ENCODE data around the gene L1TD1. TPM values are rescaled to one million over a fixed set of nuclear protein-coding genes. Genes with fewer than 3 reads are reported as not detected.
A peak's percentile ranks its signal among the peaks of the same experiment; 100 is the strongest.

L1TD1 gene
- total and polyA plus RNA-seq, 2 of the 13 experiments (the other 11 are each of a cell fraction or from before 2014, with no cell fraction given): not detected

DNA sequence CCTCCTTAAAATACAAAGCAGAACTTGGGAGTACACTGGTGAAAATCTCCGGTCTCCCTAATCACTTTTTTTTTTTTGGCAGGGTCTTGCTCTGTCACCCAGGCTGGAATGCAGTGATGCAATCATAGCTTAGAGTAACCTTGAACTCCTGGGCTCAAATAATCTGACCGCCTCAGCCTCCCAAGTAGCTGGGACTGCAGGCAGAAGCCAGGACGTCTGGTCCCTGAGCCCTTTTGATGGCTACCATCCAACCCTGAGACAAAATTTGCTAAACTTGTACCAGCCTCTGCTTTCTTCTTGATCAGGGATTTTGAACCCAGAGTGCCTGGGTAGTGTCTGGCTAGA, 4.1 kb downstream of the L1TD1 start (continued):
- TF ChIP-seq RFXANK (CRISPR knock-in tag; IDR thresholded peaks at IDR 0.05): no peak
- TF ChIP-seq, protein P1, sequence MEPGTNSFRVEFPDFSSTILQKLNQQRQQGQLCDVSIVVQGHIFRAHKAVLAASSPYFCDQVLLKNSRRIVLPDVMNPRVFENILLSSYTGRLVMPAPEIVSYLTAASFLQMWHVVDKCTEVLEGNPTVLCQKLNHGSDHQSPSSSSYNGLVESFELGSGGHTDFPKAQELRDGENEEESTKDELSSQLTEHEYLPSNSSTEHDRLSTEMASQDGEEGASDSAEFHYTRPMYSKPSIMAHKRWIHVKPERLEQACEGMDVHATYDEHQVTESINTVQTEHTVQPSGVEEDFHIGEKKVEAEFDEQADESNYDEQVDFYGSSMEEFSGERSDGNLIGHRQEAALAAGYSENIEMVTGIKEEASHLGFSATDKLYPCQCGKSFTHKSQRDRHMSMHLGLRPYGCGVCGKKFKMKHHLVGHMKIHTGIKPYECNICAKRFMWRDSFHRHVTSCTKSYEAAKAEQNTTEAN (CRISPR knock-in tag; conservative IDR thresholded peaks at IDR 0.05): no peak
- no peak for TF ChIP-seq ZMYM3 (CRISPR knock-in tag; IDR thresholded peaks at IDR 0.05)
- TF ChIP-seq KMT2B (CRISPR knock-in tag; IDR thresholded peaks at IDR 0.05): 0 out of 2 replicates have a peak, but pooled peaks have one; percentile 24
- no peak for TF ChIP-seq RNF219 (CRISPR knock-in tag; IDR thresholded peaks at IDR 0.05)
- no peak for TF ChIP-seq BRD4 (CRISPR knock-in tag; IDR thresholded peaks at IDR 0.05)
- 0 out of 4 replicates have a peak, but pooled peaks of 1 of the 2 experiments have one; percentile 46 for TF ChIP-seq KLF16 (CRISPR knock-in tag; IDR thresholded peaks at IDR 0.05)
- TF ChIP-seq ZNF749 (CRISPR knock-in tag; IDR thresholded peaks at IDR 0.05; ENCODE audit: borderline replicate concordance): no peak
- no peak for TF ChIP-seq MLLT10 (CRISPR knock-in tag; IDR thresholded peaks at IDR 0.05)
- TF ChIP-seq, protein P2, sequence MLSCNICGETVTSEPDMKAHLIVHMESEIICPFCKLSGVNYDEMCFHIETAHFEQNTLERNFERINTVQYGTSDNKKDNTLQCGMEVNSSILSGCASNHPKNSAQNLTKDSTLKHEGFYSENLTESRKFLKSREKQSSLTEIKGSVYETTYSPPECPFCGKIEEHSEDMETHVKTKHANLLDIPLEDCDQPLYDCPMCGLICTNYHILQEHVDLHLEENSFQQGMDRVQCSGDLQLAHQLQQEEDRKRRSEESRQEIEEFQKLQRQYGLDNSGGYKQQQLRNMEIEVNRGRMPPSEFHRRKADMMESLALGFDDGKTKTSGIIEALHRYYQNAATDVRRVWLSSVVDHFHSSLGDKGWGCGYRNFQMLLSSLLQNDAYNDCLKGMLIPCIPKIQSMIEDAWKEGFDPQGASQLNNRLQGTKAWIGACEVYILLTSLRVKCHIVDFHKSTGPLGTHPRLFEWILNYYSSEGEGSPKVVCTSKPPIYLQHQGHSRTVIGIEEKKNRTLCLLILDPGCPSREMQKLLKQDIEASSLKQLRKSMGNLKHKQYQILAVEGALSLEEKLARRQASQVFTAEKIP (CRISPR knock-in tag; IDR thresholded peaks at IDR 0.05; ENCODE audit: borderline replicate concordance): no peak
- no peak for TF ChIP-seq ZNF710 (CRISPR knock-in tag; IDR thresholded peaks at IDR 0.05; ENCODE audit: borderline replicate concordance)
- no peak for TF ChIP-seq NFRKB (IDR thresholded peaks at IDR 0.05)
- no peak for TF ChIP-seq TOPORS (CRISPR knock-in tag; IDR thresholded peaks at IDR 0.05)
- TF ChIP-seq ZNF740 (CRISPR knock-in tag; IDR thresholded peaks at IDR 0.05): no peak
- no peak for TF ChIP-seq ZNF3 (CRISPR knock-in tag; IDR thresholded peaks at IDR 0.05)
- no peak for TF ChIP-seq THAP9 (CRISPR knock-in tag; IDR thresholded peaks at IDR 0.05; ENCODE audit: borderline replicate concordance)
- TF ChIP-seq ZNF660 (CRISPR knock-in tag; IDR thresholded peaks at IDR 0.05; ENCODE audit: borderline replicate concordance, low read depth): no peak
- TF ChIP-seq ZEB1 (IDR thresholded peaks at IDR 0.05; ENCODE audit: insufficient replicate concordance, low read depth): no peak
- TF ChIP-seq ZNF543 (CRISPR knock-in tag; IDR thresholded peaks at IDR 0.05): no peak
- no peak for TF ChIP-seq ZNF33B (CRISPR knock-in tag; IDR thresholded peaks at IDR 0.05)
- no peak for TF ChIP-seq RORA (CRISPR knock-in tag; IDR thresholded peaks at IDR 0.05)
- TF ChIP-seq JUN (CRISPR knock-in tag; IDR thresholded peaks at IDR 0.05): no peak
